HEK293 (cell line): Measurements from ENCODE around the gene STX16.

ENCODE experiments used
- CTCF ChIA-PET: fragments of 350-600 bp; formaldehyde crosslinking; extraction: SDS; loops from one replicate; lab custom pipeline; 2021; ENCODE audit warnings: antibody characterized with exemption; lab: Yijun Ruan, JAX
- POLR2A ChIA-PET: fragments of 300-600 bp; formaldehyde crosslinking; extraction: SDS; loops from one replicate; lab custom pipeline; 2020; ENCODE audit warnings: antibody characterized with exemption, inconsistent platforms; lab: Yijun Ruan, JAX
- H3K27ac ChIP-seq: fragments of 200-500 bp; sonication (Bioruptor generic); 2 replicates; pipeline ENCODE4 v1.5.1; 2014; ENCODE audit warnings: low read depth, low read length, control low read depth, inconsistent platforms; ENCODE audit errors: extremely low read depth
- H3K36me3 ChIP-seq, 2 experiments: fragments of 200-500 bp in 1 of 2; sonication (Bioruptor generic) in 1 of 2; 1 replicate in 1 of 2; 2 replicates in 1 of 2; pipeline ENCODE4 v1.5.1; 2014 to 2017; ENCODE audit warnings: inconsistent platforms in 2 of 2, low read length in 2 of 2; ENCODE audit not compliant: control insufficient read depth in 2 of 2, insufficient read depth in 1 of 2
- H3K4me1 ChIP-seq: fragments of 200-500 bp; sonication (Bioruptor generic); 2 replicates; pipeline ENCODE4 v1.5.1; 2014; ENCODE audit warnings: mild to moderate bottlenecking, low read length, inconsistent platforms; ENCODE audit not compliant: control insufficient read depth, insufficient read depth
- H3K4me3 ChIP-seq: 2 replicates; pipeline ENCODE4 v1.5.1; 2011; ENCODE audit warnings: low read depth, mild to moderate bottlenecking, control low read depth, low read length, moderate library complexity
- H3K9me3 ChIP-seq: fragments of 200-500 bp; sonication (Bioruptor generic); 2 replicates; pipeline ENCODE4 v1.5.1; 2014; ENCODE audit warnings: low read depth, low read length, inconsistent platforms; ENCODE audit not compliant: control insufficient read depth, insufficient read depth
- EGR2 ChIP-seq: fragments of 450-650 bp; formaldehyde crosslinking; IDR thresholded peaks from 2 replicates; pipeline ENCODE4 v1.5.1; 2016; ENCODE audit warnings: low read depth, missing biosample characterization, missing genetic modification characterization
- HIC1 ChIP-seq: fragments of 450-650 bp; formaldehyde crosslinking; IDR thresholded peaks from 2 replicates; pipeline ENCODE4 v1.5.1; 2016; ENCODE audit warnings: missing biosample characterization, missing genetic modification characterization
- KLF1 ChIP-seq: fragments of 450-650 bp; formaldehyde crosslinking; IDR thresholded peaks from 2 replicates; pipeline ENCODE4 v1.5.1; 2016; ENCODE audit warnings: missing biosample characterization, missing genetic modification characterization
- PRDM6 ChIP-seq: fragments of 450-650 bp; formaldehyde crosslinking; IDR thresholded peaks from 2 replicates; pipeline ENCODE4 v1.5.1; 2017; ENCODE audit warnings: missing biosample characterization, missing genetic modification characterization
- RBAK ChIP-seq: fragments of 450-650 bp; formaldehyde crosslinking; IDR thresholded peaks from 2 replicates; pipeline ENCODE4 v1.5.1; 2016; ENCODE audit warnings: missing biosample characterization, missing genetic modification characterization
- SETDB1 ChIP-seq: IDR thresholded peaks from one replicate; pipeline ENCODE4 v1.6.1; 2017; ENCODE audit warnings: mild to moderate bottlenecking, low read length, moderate library complexity, mixed read lengths; ENCODE audit not compliant: insufficient read length
- ZEB2 ChIP-seq: fragments of 450-650 bp; formaldehyde crosslinking; IDR thresholded peaks from 2 replicates; pipeline ENCODE4 v1.5.1; 2016; ENCODE audit warnings: missing biosample characterization, missing genetic modification characterization
- ZNF302 ChIP-seq: fragments of 450-650 bp; formaldehyde crosslinking; IDR thresholded peaks from 2 replicates; pipeline ENCODE4 v1.5.1; 2016; ENCODE audit warnings: missing biosample characterization, missing genetic modification characterization, low read depth
- ZNF488 ChIP-seq: fragments of 450-650 bp; formaldehyde crosslinking; IDR thresholded peaks from 2 replicates; pipeline ENCODE4 v1.5.1; 2016; ENCODE audit warnings: missing biosample characterization, missing genetic modification characterization
- ZNF518A ChIP-seq: fragments of 450-650 bp; formaldehyde crosslinking; conservative IDR thresholded peaks from 2 replicates; pipeline ENCODE4 v1.5.1; 2016; ENCODE audit warnings: low read depth, missing biosample characterization, missing genetic modification characterization
- ZNF600 ChIP-seq: fragments of 450-650 bp; formaldehyde crosslinking; IDR thresholded peaks from 2 replicates; pipeline ENCODE4 v1.5.1; 2016; ENCODE audit warnings: missing biosample characterization, missing genetic modification characterization
- ZNF704 ChIP-seq: fragments of 450-650 bp; formaldehyde crosslinking; IDR thresholded peaks from 2 replicates; pipeline ENCODE4 v1.5.1; 2016; ENCODE audit warnings: missing biosample characterization, missing genetic modification characterization
- ZNF76 ChIP-seq: fragments of 450-650 bp; formaldehyde crosslinking; IDR thresholded peaks from 2 replicates; pipeline ENCODE4; 2016; ENCODE audit warnings: low read depth, missing biosample characterization, missing genetic modification characterization, borderline replicate concordance

Gene STX16

GRCh38 chr20:58678806-58679205 lies 27.7 kb downstream of the STX16 start:
- H3K4me3 ChIP-seq: no peak overlapping the region
- H3K27ac ChIP-seq: no peak overlapping the region
- no peaks in the 10 kb centered on the region for H3K9me3 ChIP-seq
- TF ChIP-seq ZEB2 (tag by site-specific recombination) (no peak), RBAK (tag by site-specific recombination) (no peak), EGR2 (tag by site-specific recombination) (no peak), ZNF704 (no peak), ZNF600 (tag by site-specific recombination) (no peak), ZNF302 (no peak), ZNF518A (tag by site-specific recombination) (no peak), SETDB1 (no peak), ZNF488 (no peak), KLF1 (tag by site-specific recombination) (no peak), PRDM6 (no peak), ZNF76 (no peak)
- ChIA-PET CTCF (no interaction called here), POLR2A (no interaction called here)
- H3K36me3 ChIP-seq: peaks cover 6 to 67% of the 10 kb centered on the region in 2 experiments
- H3K4me1 ChIP-seq: no peaks in the 10 kb centered on the region

- no peaks in the 10 kb centered on the region for H3K4me1 ChIP-seq
Measured at GRCh38 chr20:58682656-58683531, 31.8 kb downstream of the STX16 start.

More at GRCh38 chr20:58682656-58683531, 31.8 kb downstream of the STX16 start:
- CTCF ChIA-PET: no interaction called here
- TF ChIP-seq PRDM6: peak; percentile 44; the same call in 1 of the 2 replicates
- no peak for TF ChIP-seq HIC1
- H3K9me3 ChIP-seq: no peaks in the 10 kb centered on the region
- H3K4me3 ChIP-seq: no peak overlapping the region
- H3K36me3 ChIP-seq: peaks cover 0 to 30% of the 10 kb centered on the region in 2 experiments
- H3K27ac ChIP-seq: no peak overlapping the region
- POLR2A ChIA-PET: interaction anchor here (0.5 kb wide), 1 partner anchor 8 kb away, joined by 4 read pairs; no protein-coding TSS in a partner anchor
